SJSA1 (cell line): ENCODE measurements around the gene SHC1. TPM values are rescaled to one million over a fixed set of nuclear protein-coding genes. Genes with fewer than 3 reads are reported as not detected.
A peak's percentile ranks its signal among the peaks of the same experiment; 100 is the strongest.
"Not testable (repeated sequence)": the region's sequence is repeated elsewhere in the genome, so short reads cannot be mapped to it uniquely, and the experiment has no call there.

Experiments
- DNase-seq, 2 experiments: peaks; one replicate each; pipeline ENCODE4 v3.0.0-alpha.2; 2015 to 2020; ENCODE audit warnings: low spot score in 2 of 2, low read depth in 1 of 2
- H3K27ac ChIP-seq: fragments of 250-450 bp; sonication (Bioruptor Pico); 2 replicates; pipeline ENCODE4 v1.5.1; 2020; ENCODE audit warnings: mild to moderate bottlenecking, moderate library complexity
- H3K27me3 ChIP-seq: fragments of 250-450 bp; sonication (Bioruptor Pico); replicated peaks from 2 replicates; pipeline ENCODE4 v1.5.1; 2020; ENCODE audit warnings: mild to moderate bottlenecking, moderate library complexity
- H3K36me3 ChIP-seq: fragments of 250-450 bp; sonication (Bioruptor Pico); 2 replicates; pipeline ENCODE4 v1.5.1; 2020; ENCODE audit warnings: mild to moderate bottlenecking
- H3K4me1 ChIP-seq: fragments of 250-450 bp; sonication (Bioruptor Pico); replicated peaks from 2 replicates; pipeline ENCODE4 v1.6.1; 2021; ENCODE audit warnings: mild to moderate bottlenecking
- H3K4me3 ChIP-seq: fragments of 250-450 bp; sonication (Bioruptor Pico); 2 replicates; pipeline ENCODE4 v1.5.1; 2020; ENCODE audit warnings: mild to moderate bottlenecking
- H3K9me3 ChIP-seq: fragments of 250-450 bp; sonication (Bioruptor Pico); replicated peaks from 2 replicates; pipeline ENCODE4 v1.5.1; 2020; ENCODE audit warnings: mild to moderate bottlenecking
- total RNA-seq: library from RNA; depleted of rRNA; stranded (reverse); fragments of >200 nt; shearing (Covaris generic); gene quantifications from 2 replicates; pipeline ENCODE4 v1.2.3, GENCODE V29; 2014

SHC1 gene
- total RNA-seq, 1 experiment from 2014 or later, result 155 TPM

GRCh38 chr1:154995301-154995983 is 24.9 kb upstream of the SHC1 start:
- H3K27ac ChIP-seq, H3K36me3 ChIP-seq, H3K9me3 ChIP-seq, H3K27me3 ChIP-seq, H3K4me3 ChIP-seq: not testable (repeated sequence)
- peaks cover 25% of the 10 kb centered on the region for H3K4me1 ChIP-seq
- peak; percentile 53 to 77 for DNase-seq

- no peaks in the 10 kb centered on the region for H3K9me3 ChIP-seq
- no peak for DNase-seq
- H3K27ac ChIP-seq, result no peak overlapping the region
- H3K27me3 ChIP-seq, result no peaks in the 10 kb centered on the region
- peaks cover 17% of the 10 kb centered on the region for H3K4me1 ChIP-seq
- peaks cover 13% of the 10 kb centered on the region for H3K36me3 ChIP-seq
- no peak overlapping the region for H3K4me3 ChIP-seq
Observed at GRCh38 chr1:154994591-154994990, 24.0 kb upstream of the SHC1 start.

- no peak for DNase-seq
- Histone ChIP-seq H3K27me3 (no peaks in the 10 kb centered on the region), H3K4me1 (peaks cover 16% of the 10 kb centered on the region), H3K27ac (no peak overlapping the region), H3K4me3 (no peak overlapping the region), H3K36me3 (peaks cover 17% of the 10 kb centered on the region), H3K9me3 (no peaks in the 10 kb centered on the region)
Observed at GRCh38 chr1:154994269-154994587, 23.7 kb upstream of the SHC1 start.

GRCh38 chr1:154993572-154994268 is 23.2 kb upstream of the SHC1 start, which contains the start of gene LENEP:
LENEP (plus strand) TSS chr1:154993586; CDS start chr1:154993608, 22 bp downstream.
- Histone ChIP-seq H3K27me3 (no peaks in the 10 kb centered on the region), H3K27ac (no peak within 1 kb of the TSS; the same call in 1 of the 2 replicates), H3K9me3 (no peaks in the 10 kb centered on the region), H3K4me1 (peaks cover 11% of the 10 kb centered on the region), H3K4me3 (no peak within 1 kb of the TSS), H3K36me3 (peaks cover 22% of the 10 kb centered on the region)
- DNase-seq, result no peak

- Histone ChIP-seq H3K36me3 (peaks cover 30% of the 10 kb centered on the region), H3K4me1 (peaks cover 11% of the 10 kb centered on the region), H3K4me3 (no peak overlapping the region), H3K9me3 (no peaks in the 10 kb centered on the region), H3K27me3 (no peaks in the 10 kb centered on the region), H3K27ac (no peak overlapping the region; the same call in 1 of the 2 replicates)
- DNase-seq, result peak in 1 of 2 experiments; percentile 28
Observed at GRCh38 chr1:154992721-154993571, 22.4 kb upstream of the SHC1 start.

GRCh38 chr1:154990276-154990675 is 19.7 kb upstream of the SHC1 start:
- peaks cover 45% of the 10 kb centered on the region for H3K36me3 ChIP-seq
- peaks cover 11% of the 10 kb centered on the region for H3K4me1 ChIP-seq
- no peaks in the 10 kb centered on the region for H3K9me3 ChIP-seq
- H3K4me3 ChIP-seq, result no peak overlapping the region
- H3K27me3 ChIP-seq, result no peaks in the 10 kb centered on the region
- no peak for DNase-seq
- no peak overlapping the region for H3K27ac ChIP-seq

- H3K4me1 ChIP-seq, result peaks cover 11% of the 10 kb centered on the region
- no peak for DNase-seq
- H3K4me3 ChIP-seq, result no peak overlapping the region
- H3K9me3 ChIP-seq, result no peaks in the 10 kb centered on the region
- H3K27ac ChIP-seq, result no peak overlapping the region
- H3K36me3 ChIP-seq, result peaks cover 45% of the 10 kb centered on the region
- no peaks in the 10 kb centered on the region for H3K27me3 ChIP-seq
Observed at GRCh38 chr1:154989195-154989860, 18.8 kb upstream of the SHC1 start.

- H3K27ac ChIP-seq, result no peak overlapping the region
Observed at GRCh38 chr1:154988058-154988954, 17.8 kb upstream of the SHC1 start.

GRCh38 chr1:154987326-154987725 is 16.8 kb upstream of the SHC1 start:
- no peaks in the 10 kb centered on the region for H3K9me3 ChIP-seq
- H3K4me1 ChIP-seq, result peaks cover 13% of the 10 kb centered on the region
- no peak for DNase-seq
- H3K27ac ChIP-seq, result no peak overlapping the region
- no peaks in the 10 kb centered on the region for H3K27me3 ChIP-seq
- H3K36me3 ChIP-seq, result peaks cover 48% of the 10 kb centered on the region
- no peak overlapping the region for H3K4me3 ChIP-seq

More at GRCh38 chr1:154988058-154988954, 17.8 kb upstream of the SHC1 start:
- no peaks in the 10 kb centered on the region for H3K9me3 ChIP-seq
- H3K4me1 ChIP-seq, result peaks cover 13% of the 10 kb centered on the region
- DNase-seq, result no peak
- H3K27me3 ChIP-seq, result no peaks in the 10 kb centered on the region
- H3K36me3 ChIP-seq, result peaks cover 45% of the 10 kb centered on the region
- no peak overlapping the region for H3K4me3 ChIP-seq

- peaks cover 14% of the 10 kb centered on the region for H3K4me1 ChIP-seq
- DNase-seq, H3K27me3 ChIP-seq, H3K9me3 ChIP-seq, H3K4me3 ChIP-seq, H3K27ac ChIP-seq: not testable (repeated sequence)
- peaks cover 48% of the 10 kb centered on the region for H3K36me3 ChIP-seq
Observed at GRCh38 chr1:154986736-154987135, 16.2 kb upstream of the SHC1 start.

GRCh38 chr1:154983776-154984466 is 13.4 kb upstream of the SHC1 start:
- Histone ChIP-seq H3K4me3 (peak overlapping the region; percentile 50), H3K27me3 (no peaks in the 10 kb centered on the region), H3K9me3 (no peaks in the 10 kb centered on the region), H3K36me3 (peaks cover 46% of the 10 kb centered on the region), H3K4me1 (peaks cover 14% of the 10 kb centered on the region), H3K27ac (no peak overlapping the region)
- DNase-seq, result no peak

- Histone ChIP-seq H3K4me3 (peak within 1 kb of the TSS; percentile 50), H3K27ac (no peak within 1 kb of the TSS; the same call in 1 of the 2 replicates), H3K36me3 (peaks cover 43% of the 10 kb centered on the region), H3K4me1 (peaks cover 14% of the 10 kb centered on the region), H3K27me3 (no peaks in the 10 kb centered on the region), H3K9me3 (no peaks in the 10 kb centered on the region)
- peak; percentile 97 to 99 for DNase-seq
Observed at GRCh38 chr1:154982897-154983648, 12.5 kb upstream of the SHC1 start, which contains the start of gene FLAD1. FLAD1 (plus strand) TSS chr1:154983344; CDS start chr1:154983695, 351 bp downstream.
